GM19452 (cell line): ENCODE data around the gene STRADB.
"Not testable (repeated sequence)": the region's sequence is repeated elsewhere in the genome, so short reads cannot be mapped to it uniquely, and the experiment has no call there.

ENCODE experiments used
- ATAC-seq: cut with Tn5 transposase; IDR thresholded peaks from one replicate; pipeline ENCODE4 v1.9.1; 2021; ENCODE audit not compliant: unreplicated experiment

STRADB gene, protein sequence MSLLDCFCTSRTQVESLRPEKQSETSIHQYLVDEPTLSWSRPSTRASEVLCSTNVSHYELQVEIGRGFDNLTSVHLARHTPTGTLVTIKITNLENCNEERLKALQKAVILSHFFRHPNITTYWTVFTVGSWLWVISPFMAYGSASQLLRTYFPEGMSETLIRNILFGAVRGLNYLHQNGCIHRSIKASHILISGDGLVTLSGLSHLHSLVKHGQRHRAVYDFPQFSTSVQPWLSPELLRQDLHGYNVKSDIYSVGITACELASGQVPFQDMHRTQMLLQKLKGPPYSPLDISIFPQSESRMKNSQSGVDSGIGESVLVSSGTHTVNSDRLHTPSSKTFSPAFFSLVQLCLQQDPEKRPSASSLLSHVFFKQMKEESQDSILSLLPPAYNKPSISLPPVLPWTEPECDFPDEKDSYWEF

DNA sequence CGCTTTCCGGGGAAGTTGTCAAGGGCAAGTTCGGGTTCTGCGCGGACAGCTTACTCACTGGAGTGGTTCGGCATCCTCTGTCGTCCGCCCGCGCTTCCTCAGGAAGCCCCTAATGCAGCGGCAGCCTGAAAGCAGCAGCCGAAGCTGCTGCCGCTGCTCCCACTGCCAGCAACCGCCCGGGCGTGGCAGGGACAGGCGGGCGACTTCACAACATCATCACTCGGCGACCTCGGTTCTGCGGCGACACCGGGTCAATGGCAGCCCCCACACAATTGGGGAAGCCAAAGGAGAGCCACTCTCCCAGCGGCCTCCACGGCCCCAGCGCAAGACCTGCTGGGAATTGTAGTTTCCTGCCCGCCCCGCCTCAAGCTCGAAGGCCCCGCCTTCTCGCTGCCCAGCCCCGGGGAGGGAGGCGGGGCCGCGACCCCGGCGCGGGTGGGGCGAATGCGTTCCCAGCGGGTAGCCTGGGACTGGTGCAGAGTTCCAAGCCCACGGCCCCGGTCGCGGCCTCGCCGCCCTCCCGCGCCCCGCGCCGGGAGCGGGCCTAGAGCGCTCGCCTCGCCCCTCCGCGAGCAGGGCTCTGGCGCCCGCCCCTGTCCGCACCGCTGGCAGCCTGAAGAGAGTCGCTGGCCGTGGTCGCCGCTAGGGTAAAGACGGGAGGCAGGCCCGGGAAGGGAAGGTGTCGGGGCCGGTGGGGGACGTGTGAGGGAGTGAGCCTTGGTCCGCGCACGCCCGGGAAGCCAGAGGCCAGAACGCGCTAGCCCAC is at the start of gene STRADB, which contains the start of gene TRAK2:
STRADB (plus strand) TSS at position 449 of the 766 bp plus-strand sequence. CDS start 3,101 bp downstream, outside the sequence.
TRAK2 (minus strand) TSS at position 167 of the 766 bp plus-strand sequence. CDS start 30,951 bp downstream, outside the sequence.
- peak; percentile 97 for ATAC-seq

DNA sequence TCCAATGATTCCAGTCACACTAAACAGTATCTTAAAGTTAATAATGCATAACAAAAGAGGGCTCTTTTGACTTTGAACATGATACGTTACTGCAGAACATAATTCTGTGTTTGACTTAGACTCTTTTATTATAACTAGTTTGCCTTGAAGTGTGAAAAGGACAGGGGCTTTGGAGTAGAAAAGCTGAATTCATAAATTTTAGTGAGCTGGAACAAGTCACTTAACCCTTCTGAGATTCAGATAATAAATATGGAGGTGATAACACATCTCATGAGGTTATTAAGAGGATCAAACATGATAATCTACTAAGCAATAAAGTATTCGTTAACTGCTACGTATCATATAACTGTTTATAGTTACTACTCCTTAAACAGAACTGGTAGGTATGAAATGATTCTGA is 49.7 kb upstream of the STRADB start:
- no peak for ATAC-seq

- no peak for ATAC-seq
These were observed 48.6 kb upstream of the STRADB start for GRCh38 chr2:201402651-201403562.

GRCh38 chr2:201403880-201404279 is 47.7 kb upstream of the STRADB start:
- no peak for ATAC-seq

DNA sequence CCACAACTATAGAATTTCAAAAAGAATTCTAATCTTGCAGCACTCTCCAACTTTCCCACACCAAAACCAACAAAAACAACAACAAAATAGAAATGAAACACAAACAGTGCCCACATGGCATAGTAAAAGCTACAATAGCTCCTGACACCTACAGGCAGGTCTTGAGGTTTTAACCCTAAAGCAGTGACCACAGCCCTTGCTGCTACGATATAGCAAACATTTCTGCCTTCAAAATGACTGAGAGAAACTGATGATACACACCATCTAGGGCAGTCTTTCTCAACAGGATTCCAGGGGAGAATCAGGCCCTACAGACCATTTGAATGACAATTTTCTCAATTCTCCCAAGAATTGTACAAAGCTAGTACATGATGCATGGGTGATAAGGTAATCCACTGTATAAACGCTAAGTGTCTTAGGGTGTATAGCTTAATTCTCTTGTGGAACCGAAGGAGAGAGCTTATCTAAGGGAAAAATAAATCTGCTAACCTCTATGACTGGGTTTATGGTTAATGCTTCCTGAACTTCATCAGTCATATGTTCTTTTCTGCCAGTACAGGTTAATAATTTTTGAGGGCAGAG is 46.8 kb upstream of the STRADB start:
- no peak for ATAC-seq

DNA sequence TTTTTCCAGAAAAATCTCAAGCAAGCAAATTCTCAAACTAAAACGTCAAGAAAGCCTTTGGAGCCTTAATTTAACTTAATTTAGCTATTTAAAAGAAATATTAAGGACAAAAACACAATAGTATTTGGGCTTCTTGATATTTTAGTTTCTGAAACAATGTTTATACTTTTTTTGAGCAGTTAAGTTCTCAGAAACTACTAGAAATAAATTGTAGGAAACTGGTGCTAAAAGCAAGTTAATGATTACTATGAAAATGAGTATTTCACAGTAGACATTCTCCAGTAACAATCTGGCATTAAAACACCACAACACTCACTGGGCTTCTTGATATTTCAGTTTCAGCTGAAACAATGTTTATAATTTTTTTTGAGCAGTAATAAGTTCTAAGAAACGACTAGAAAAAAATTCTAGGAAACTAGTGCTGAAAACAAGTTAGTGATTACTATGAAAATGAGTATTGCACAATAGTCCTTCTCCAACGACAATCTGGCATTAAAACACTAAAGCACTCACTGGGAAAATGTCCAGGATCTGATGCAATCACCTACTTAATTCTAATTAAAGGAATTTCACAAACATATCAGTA is 45.4 kb upstream of the STRADB start:
- no peak for ATAC-seq

DNA sequence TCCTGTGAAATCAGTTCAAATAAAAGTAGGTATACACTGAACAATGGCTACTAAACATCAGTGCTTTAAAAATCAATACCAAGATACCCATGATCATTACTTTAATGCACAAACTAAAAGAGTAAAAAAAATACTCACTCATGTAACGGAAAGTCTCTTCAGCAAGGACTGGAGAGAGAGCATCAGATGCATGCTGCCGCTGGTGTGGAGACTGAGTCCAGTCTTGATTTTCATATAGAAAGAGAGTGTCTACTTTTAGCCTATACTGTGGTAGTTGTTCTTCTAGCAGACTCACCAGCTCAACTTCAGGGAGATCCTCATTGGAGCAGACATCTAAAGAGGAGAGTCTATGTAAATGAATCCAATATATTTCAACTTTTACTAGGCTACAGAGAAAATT is 44.3 kb upstream of the STRADB start:
- no peak for ATAC-seq

DNA sequence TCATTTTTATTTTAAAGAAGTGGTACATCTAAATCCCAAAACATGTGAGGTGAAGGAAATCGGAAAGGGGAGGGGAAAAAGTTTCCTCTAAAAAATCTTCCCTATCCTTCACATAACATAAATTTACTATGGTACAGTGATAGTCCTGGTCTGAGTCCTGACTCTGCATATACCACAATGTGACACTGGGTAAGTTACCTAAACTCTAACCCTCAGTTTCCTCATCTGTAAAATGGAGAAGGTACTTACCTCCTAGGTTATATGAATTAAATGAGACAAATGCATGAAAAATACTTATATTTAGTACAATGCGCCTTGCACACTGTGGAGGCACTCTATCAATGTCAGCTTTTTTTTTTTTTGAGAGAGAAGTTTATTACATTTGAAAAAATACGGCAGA is 42.6 kb upstream of the STRADB start:
- ATAC-seq, result no peak

DNA sequence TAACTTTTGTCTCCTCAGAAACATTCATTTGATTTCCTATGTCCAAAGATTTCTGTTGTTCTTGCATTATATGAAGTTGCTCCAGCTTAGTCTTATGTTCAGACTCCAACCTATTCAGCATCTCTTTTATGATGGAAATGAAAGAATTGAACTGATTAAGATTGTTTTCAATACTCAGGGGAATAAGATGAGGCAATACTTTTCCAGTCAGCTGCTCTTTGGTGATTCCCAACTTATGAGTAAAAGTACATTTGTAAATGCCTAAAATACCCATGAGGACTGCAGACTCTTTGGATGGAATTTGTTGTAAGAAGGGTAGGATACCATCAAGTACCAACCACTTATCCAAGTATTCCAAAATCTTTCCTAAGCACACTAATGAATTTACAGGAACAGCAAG is 40.1 kb upstream of the STRADB start:
- no peak for ATAC-seq

GRCh38 chr2:201413143-201413542 is 38.4 kb upstream of the STRADB start:
- no peak for ATAC-seq

DNA sequence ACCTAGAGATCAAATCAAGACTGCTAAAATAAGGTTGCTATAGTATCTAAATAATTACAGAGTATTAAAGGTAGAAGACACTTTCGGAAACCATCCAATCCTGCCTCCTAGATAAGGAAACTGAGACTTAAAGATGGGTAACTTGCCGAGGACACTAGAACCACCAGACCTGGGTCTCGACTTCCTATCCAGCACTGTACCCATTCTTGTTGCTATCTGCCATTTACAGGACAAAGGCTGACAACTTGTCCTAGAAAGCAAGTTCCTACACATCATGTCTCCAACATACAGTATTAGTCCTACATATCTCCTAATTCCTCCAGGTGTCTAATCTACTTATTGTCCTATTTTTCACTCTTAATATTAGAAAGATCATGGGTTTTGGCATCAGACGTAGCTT is 38.0 kb upstream of the STRADB start:
- no peak for ATAC-seq

DNA sequence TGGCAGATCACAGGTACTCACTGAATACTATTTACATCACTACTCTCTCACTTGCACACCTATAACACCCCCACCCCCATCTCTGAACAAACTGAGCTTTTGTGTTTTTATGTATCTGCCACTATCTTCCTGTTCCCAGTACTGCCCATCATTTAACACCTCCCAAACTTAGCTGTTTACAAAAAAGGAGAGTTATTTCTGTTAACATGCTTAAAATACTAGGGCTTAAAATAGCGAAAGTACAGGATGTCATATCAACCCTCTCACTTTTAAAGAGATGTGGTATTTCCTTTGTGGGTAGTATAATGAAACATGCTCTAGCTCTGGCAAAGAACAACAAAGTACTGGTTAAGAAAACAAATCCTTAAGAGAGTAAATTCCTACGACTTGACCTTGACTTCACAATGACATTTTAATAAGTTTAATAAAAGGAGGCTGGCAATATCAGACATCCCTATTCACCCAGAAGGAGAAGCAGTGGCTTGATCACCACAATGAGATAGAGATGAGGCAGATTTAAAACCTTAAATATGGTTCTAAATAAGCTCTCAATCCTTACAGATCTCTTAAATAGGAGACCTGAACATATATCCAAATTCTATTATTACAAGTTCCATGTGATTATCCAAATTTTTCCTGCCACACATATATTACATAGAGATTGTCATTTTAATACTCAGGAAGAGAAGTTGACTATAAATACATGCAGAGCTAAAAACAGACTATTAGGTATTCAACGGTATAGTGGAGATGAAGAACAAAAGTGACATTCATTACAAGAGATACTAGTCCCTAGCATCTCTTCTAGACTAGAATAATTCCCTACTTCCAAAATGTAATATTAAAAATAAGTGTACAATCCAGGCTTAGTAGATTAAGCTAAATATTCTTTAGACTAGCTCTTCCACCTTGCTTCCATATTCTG is 37.2 kb upstream of the STRADB start:
- ATAC-seq, result peak; percentile 79

GRCh38 chr2:201415149-201415548 is 36.4 kb upstream of the STRADB start:
- ATAC-seq, result no peak

DNA sequence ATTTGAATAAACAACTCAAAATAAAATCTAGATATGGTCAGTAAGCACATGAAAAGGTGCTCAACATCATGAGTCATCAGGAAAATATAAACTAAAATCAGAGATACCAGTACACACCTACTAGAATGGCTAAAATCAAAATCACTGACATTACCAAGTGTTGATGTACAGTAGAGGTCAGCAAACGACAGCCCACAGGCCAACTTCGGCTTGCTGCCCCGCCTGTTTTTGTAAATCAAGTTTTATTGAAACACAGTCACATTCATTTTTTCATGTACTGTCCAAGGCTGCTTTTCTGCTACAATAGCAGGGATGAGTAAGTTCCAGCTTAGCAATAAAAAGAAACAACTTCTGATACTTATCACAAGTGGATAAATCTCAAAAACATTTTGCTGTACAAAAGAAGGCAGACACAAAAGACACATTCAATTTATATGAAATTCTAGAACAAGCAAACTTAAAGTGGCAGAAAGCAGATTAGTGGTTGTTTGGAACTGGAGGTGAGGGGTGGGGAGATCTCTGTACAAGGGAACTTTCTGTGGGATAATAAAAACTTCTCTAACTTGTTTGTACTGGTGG is 32.4 kb upstream of the STRADB start:
- ATAC-seq, result no peak

DNA sequence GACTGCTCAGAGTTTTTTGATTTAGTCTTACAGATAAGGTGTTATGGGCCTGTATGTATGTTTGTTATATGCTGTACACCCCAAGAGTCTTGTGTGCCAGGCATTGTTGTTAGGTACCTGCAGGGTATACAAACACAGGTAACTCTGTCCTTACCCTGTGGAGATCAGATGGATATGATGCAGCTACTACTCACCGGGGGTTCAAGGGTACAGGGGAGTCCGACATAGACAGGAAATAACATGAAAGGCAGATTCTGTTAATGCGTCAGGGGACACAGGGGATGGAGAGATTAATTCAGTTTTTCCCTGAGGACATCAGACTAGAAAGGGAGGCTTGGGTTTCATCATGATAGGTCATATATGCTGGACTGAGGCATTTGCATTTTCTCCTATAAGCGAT is 31.6 kb upstream of the STRADB start:
- no peak for ATAC-seq

DNA sequence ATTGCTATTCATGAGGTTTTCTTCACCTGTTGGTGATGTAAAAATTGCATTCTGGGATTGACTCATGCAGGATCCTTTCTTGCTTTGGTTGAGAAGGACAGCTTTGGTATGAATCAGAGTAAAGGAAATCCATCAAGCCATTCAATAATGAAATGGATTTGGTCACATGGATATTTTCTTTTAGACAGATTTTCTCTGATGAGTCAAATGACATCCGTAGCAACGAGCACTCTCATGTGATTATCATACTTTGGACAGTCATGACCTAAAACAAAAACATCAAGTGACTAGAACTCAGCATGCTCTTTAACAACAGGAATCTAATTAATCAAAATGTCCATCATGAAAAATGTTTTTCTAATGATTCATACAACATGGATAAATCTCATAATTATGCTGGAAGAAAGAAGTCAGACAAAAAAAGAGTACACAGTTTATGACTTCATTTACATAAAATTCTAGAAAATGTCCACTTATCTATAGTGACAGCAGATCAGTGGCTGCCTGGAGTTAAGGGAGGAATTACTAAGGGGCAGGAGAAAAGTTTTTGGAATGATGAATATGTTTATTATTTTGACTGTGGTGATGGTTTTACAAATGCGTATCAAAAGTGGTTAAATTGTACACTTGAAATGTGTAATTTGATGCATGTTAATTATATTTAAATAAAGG is 31.0 kb upstream of the STRADB start:
- ATAC-seq, result no peak

- no peak for ATAC-seq
These were observed 25.6 kb upstream of the STRADB start for GRCh38 chr2:201425952-201426351.

DNA sequence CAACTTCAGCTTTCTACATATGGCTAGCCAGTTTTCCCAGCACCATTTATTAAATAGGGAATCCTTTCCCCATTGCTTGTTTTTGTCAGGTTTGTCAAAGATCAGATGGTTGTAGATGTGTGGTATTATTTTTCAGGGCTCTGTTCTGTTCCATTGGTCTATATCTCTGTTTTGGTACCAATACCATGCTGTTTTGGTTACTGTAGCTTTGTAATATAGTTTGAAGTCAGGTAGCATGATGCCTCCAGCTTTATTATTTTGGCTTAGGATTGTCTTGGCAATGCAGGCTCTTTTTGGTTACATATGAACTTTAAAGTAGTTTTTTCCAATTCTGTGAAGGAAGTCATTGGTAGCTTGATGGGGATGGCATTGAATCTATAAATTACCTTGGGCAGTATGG is 23.2 kb upstream of the STRADB start:
- not testable (repeated sequence) for ATAC-seq
